Posterior vena cava (tissue), 2 donors: ENCODE data around the gene UBL3. TPM values are rescaled to one million over a fixed set of nuclear protein-coding genes. Genes with fewer than 3 reads are reported as not detected.
A peak's percentile ranks its signal among the peaks of the same experiment; 100 is the strongest.

ENCODE experiments used
- DNase-seq: peaks from one replicate; pipeline ENCODE4 v3.0.0-alpha.2; 2020; ENCODE audit warnings: low spot score
- intact Hi-C, 2 donors: fragments of 100-400 bp; cut with DNase I; formaldehyde crosslinking; loops; one replicate each; pipeline versions ENCODE4 v1.14.1 to v1.14.2; 2022 to 2023
- total RNA-seq, 2 donors: library from RNA; stranded (reverse); fragmentation: NEBNext Ultra II Directional; extraction: Animal tissue kit (Norgen Biotek cat#: 25700); gene quantifications; one replicate each; pipeline ENCODE4 v1.2.1, GENCODE V29; 2021
- donor health status: DM: yes; HTN: yes; CAD: no.
- donor health status: DM: yes; HTN: yes; CAD: no.

The UBL3 gene
- total RNA-seq, 2 donors from 2014 or later, result 29.6 to 32.9 TPM

- DNase-seq, result no peak
- intact Hi-C loops, result no loop called here
Measured at GRCh38 chr13:29859971-29860370, 9.6 kb upstream of the UBL3 start.

- intact Hi-C loops, result no loop called here
- DNase-seq, result no peak
Measured at GRCh38 chr13:29858667-29859066, 8.2 kb upstream of the UBL3 start.

- intact Hi-C loops, result no loop called here
Measured at GRCh38 chr13:29858231-29858630, 7.8 kb upstream of the UBL3 start.

GRCh38 chr13:29857085-29857484, 6.7 kb upstream of the UBL3 start:
- no peak for DNase-seq
- intact Hi-C loops, result no loop called here

More at GRCh38 chr13:29858231-29858630, 7.8 kb upstream of the UBL3 start:
- no peak for DNase-seq

GRCh38 chr13:29856426-29856825, 6.0 kb upstream of the UBL3 start:
- intact Hi-C loops, result no loop called here
- DNase-seq, result no peak

GRCh38 chr13:29855784-29856183, 5.4 kb upstream of the UBL3 start:
- intact Hi-C loops, result no loop called here
- no peak for DNase-seq

GRCh38 chr13:29855009-29855408, 4.6 kb upstream of the UBL3 start:
- intact Hi-C loops, result no loop called here

GRCh38 chr13:29853131-29853530, 2.7 kb upstream of the UBL3 start:
- intact Hi-C loops, result loop anchor here in 1 of 2 donors (5.0 kb wide), 1 partner anchor 69 kb away; no protein-coding TSS in a partner anchor
- no peak for DNase-seq

More at GRCh38 chr13:29855009-29855408, 4.6 kb upstream of the UBL3 start:
- no peak for DNase-seq

GRCh38 chr13:29852472-29853054, 2.1 kb upstream of the UBL3 start:
- no peak for DNase-seq
- intact Hi-C loops, result loop anchor here in 1 of 2 donors (5.0 kb wide), 1 partner anchor 70 kb away; no protein-coding TSS in a partner anchor

GRCh38 chr13:29849731-29850212, 645 bp downstream of the UBL3 start:
- DNase-seq, result peak; percentile 90
- intact Hi-C loops, result loop anchor here in 1 of 2 donors (5.0 to 10.0 kb wide), 2 partner anchors 73 to 265 kb away; no protein-coding TSS in a partner anchor

- intact Hi-C loops, result loop anchor here in 1 of 2 donors (10.0 kb wide), 1 partner anchor 266 kb away; no protein-coding TSS in a partner anchor
- DNase-seq, result no peak
Measured at GRCh38 chr13:29849071-29849631, 1.3 kb downstream of the UBL3 start.

- no peak for DNase-seq
- intact Hi-C loops, result loop anchor here in 1 of 2 donors (10.0 kb wide), 1 partner anchor 267 kb away; no protein-coding TSS in a partner anchor
Measured at GRCh38 chr13:29847501-29847983, 2.9 kb downstream of the UBL3 start.

- intact Hi-C loops, result loop anchor here in 1 of 2 donors (10.0 kb wide), 1 partner anchor 268 kb away; no protein-coding TSS in a partner anchor
Measured at GRCh38 chr13:29846475-29847256, 3.8 kb downstream of the UBL3 start.

GRCh38 chr13:29845440-29846056, 4.9 kb downstream of the UBL3 start:
- DNase-seq, result no peak
- intact Hi-C loops, result loop anchor here in 1 of 2 donors (10.0 kb wide), 1 partner anchor 269 kb away; no protein-coding TSS in a partner anchor

More at GRCh38 chr13:29846475-29847256, 3.8 kb downstream of the UBL3 start:
- DNase-seq, result no peak

- DNase-seq, result no peak
- intact Hi-C loops, result loop anchor here in 1 of 2 donors (10.0 kb wide), 1 partner anchor 270 kb away; no protein-coding TSS in a partner anchor
Measured at GRCh38 chr13:29844441-29844840, 6.0 kb downstream of the UBL3 start.

- intact Hi-C loops, result loop anchor here in 1 of 2 donors (10.0 kb wide), 1 partner anchor 274 kb away; no protein-coding TSS in a partner anchor
- no peak for DNase-seq
Measured at GRCh38 chr13:29840585-29840984, 9.8 kb downstream of the UBL3 start.

GRCh38 chr13:29835280-29836061, 14.9 kb downstream of the UBL3 start:
- intact Hi-C loops, result no loop called here
- no peak for DNase-seq

- DNase-seq, result no peak
- intact Hi-C loops, result no loop called here
Measured at GRCh38 chr13:29832761-29833298, 17.6 kb downstream of the UBL3 start.
